ENCODE measurements around the gene RGCC.

The RGCC gene

DNA sequence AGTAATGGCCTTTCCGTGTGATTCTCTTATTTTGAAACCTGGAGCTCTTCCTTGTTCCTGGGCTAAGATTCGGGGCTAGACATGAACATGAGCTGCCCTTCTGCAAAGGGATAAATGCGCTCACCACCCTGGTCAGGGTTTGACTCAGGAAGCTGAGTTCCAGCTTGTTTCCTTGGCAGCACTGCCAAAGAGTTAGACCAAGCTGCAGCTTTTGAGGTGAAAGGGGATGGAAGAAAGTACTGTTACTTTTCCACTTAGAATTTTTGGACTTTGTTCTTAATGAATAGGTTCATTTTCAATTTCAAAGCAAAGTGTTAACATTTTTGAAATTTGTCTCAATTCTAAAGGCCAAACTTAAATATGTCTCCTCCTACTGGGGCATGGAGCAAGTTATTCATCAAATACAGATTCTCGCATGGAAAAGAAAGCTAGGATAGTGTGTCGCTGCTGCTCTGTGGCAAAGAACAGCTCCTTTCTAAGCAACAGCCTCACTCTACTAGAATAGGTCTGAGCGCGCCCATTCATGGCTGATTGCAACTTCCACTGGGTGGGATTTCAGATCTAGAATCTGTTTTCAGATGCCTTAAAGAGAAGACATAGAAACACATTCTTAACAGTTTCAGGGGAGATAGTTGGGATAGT, 2.2 kb downstream of the RGCC start:
- DNase-seq (ENCODE audit: low read depth in 2 of 2), result no peak
- TF ChIP-seq CTCF (IDR thresholded peaks at IDR 0.05; ENCODE audit: low read depth, low read length), result no peak
- H3K4me3 ChIP-seq (replicated peaks in 1 of 2; ENCODE audit: low read depth in 2 of 2, low read length in 2 of 2), result peak overlapping the region in 1 of 2 donors; percentile 72

GRCh38 chr13:41460074-41460465, 2.7 kb downstream of the RGCC start:
- H3K4me3 ChIP-seq (replicated peaks in 1 of 2; ENCODE audit: low read depth in 2 of 2, low read length in 2 of 2), result peak overlapping the region in 1 of 2 donors; percentile 72
- TF ChIP-seq CTCF (IDR thresholded peaks at IDR 0.05; ENCODE audit: low read depth, low read length), result no peak
- DNase-seq (ENCODE audit: low read depth in 2 of 2), result no peak

- no peak for TF ChIP-seq CTCF (IDR thresholded peaks at IDR 0.05; ENCODE audit: low read depth, low read length)
- peak overlapping the region in 1 of 2 donors; percentile 72 for H3K4me3 ChIP-seq (replicated peaks in 1 of 2; ENCODE audit: low read depth in 2 of 2, low read length in 2 of 2)
- DNase-seq (ENCODE audit: low read depth in 2 of 2), result no peak
These were observed 3.6 kb downstream of the RGCC start for GRCh38 chr13:41460930-41461329.

DNA sequence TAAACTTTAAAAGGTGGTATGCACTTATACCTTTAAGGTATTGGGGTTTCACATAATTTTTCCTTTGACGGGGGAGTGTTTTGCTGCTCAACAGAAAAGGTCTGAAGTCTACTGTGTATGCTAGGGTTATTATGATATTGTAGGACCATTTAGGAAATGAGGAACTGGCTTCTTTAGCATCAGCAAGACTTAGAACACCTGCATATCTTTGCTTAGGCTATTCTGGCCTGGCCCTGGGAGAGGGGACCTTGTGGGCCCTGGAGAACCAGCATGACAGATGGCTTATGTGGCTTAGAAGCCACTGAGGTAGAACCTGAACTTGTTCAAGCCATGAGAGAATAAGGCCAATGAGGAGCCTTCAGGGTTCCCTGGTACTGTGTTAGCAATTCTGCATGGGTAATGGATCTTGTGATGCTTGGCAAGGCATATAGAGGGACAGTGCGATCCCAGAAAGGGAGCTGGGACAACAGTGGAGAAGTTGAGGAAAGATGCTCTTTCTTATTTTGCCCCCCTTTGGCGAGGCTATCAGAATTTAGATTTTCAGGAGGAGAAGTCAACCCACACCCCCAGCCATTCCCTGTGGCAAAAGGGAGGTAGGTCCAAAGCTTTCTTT, 4.3 kb downstream of the RGCC start:
- peak overlapping the region in 1 of 2 donors; percentile 2 for H3K4me3 ChIP-seq (replicated peaks in 1 of 2; ENCODE audit: low read depth in 2 of 2, low read length in 2 of 2)
- TF ChIP-seq CTCF (IDR thresholded peaks at IDR 0.05; ENCODE audit: low read depth, low read length), result no peak
- no peak for DNase-seq (ENCODE audit: low read depth in 2 of 2)

GRCh38 chr13:41462427-41462826, 5.1 kb downstream of the RGCC start:
- no peak overlapping the region for H3K4me3 ChIP-seq (replicated peaks in 1 of 2; ENCODE audit: low read depth in 2 of 2, low read length in 2 of 2)
- no peak for TF ChIP-seq CTCF (IDR thresholded peaks at IDR 0.05; ENCODE audit: low read depth, low read length)
- DNase-seq (ENCODE audit: low read depth in 2 of 2), result no peak

DNA sequence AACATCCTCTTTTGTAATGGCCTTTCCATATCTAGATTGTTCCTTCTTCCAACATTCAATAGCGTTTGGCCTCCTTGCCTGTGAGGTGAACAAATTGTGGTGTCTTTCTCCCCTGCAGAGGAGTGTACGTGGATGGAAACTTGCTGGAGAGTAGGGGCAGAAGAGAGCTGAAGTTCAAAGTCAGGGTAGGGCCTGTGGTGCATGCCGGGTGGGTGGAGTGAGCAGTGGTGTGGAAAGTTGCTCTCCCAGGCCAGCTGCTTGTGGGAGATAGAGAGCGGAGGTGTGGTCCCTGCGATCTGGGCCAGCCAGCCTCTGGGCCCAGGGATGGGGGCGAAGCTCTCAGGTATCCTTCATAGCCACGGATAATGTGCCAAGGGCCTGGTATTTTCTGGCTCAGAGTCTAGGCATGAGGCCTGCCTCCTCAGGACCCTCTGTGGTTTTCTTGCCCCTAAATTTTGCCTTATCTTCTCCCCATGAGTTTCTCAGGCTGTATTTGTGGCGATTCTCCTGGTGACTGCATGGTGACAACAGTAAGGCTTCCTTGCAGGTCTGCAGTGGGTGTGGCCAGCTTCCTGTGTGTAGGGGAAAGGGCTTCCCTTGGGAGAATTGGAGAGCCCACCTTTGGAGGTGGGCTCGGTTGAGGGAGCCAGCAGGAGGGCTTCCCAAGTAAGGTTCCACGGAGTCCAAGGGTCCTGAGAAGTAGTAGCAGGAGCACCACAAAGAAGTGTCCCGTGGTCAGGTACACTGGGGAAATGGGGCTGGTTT, 6.7 kb downstream of the RGCC start:
- no peak for DNase-seq (ENCODE audit: low read depth in 2 of 2)
- H3K4me3 ChIP-seq (replicated peaks in 1 of 2; ENCODE audit: low read depth in 2 of 2, low read length in 2 of 2), result no peak overlapping the region
- no peak for TF ChIP-seq CTCF (IDR thresholded peaks at IDR 0.05; ENCODE audit: low read depth, low read length)
